ENCODE results near the gene MAPK8.

The MAPK8 gene

DNA sequence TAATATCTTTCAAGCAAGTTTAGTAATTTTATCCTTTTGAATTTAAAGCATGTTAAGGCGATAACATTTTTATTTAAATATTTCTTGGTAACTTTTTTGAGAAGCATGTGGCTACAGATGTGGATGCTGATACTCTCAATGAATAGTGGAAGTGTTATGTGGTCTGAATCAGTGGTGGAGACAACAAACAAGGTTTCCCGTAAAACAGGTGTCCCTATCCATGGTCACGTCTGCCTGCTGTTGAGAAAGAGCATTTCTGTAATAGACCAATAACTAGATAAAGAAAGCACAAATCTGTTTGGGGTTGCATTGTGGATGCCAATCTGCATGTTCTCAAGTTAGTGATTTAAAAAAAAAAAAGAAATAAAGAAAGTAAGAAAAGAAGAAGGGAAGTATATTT, 13.9 kb upstream of the MAPK8 start:
- no peak for TF ChIP-seq CTCF (IDR thresholded peaks at IDR 0.05; ENCODE audit: insufficient read depth, low read length)
- TF ChIP-seq SPI1 (IDR thresholded peaks at IDR 0.05; ENCODE audit: borderline replicate concordance, low read depth) = no peak
- no peak for TF ChIP-seq POLR2AphosphoS5 (IDR thresholded peaks at IDR 0.05; ENCODE audit: low read depth)
- TF ChIP-seq GABPA (IDR thresholded peaks at IDR 0.05; ENCODE audit: low read depth) = no peak
- TF ChIP-seq REST (IDR thresholded peaks at IDR 0.05; ENCODE audit: insufficient replicate concordance, low read depth) = no peak
- DNase-seq (ENCODE audit: low read depth in 1 of 2, low spot score in 1 of 2) = no peak
- Histone ChIP-seq H3K4me3 (replicated peaks; ENCODE audit: insufficient read depth, low read length) (no peak overlapping the region), H3K27ac (replicated peaks) (no peak overlapping the region), H3K27me3 (ENCODE audit: insufficient read depth, poor library complexity, severe bottlenecking) (no peaks in the 10 kb centered on the region)

- Histone ChIP-seq H3K27ac (replicated peaks) (no peak overlapping the region), H3K27me3 (ENCODE audit: insufficient read depth, poor library complexity, severe bottlenecking) (no peaks in the 10 kb centered on the region), H3K4me3 (replicated peaks; ENCODE audit: insufficient read depth, low read length) (no peak overlapping the region)
- no peak for TF ChIP-seq REST (IDR thresholded peaks at IDR 0.05; ENCODE audit: insufficient replicate concordance, low read depth)
- TF ChIP-seq CTCF (IDR thresholded peaks at IDR 0.05; ENCODE audit: insufficient read depth, low read length) = no peak
- DNase-seq (ENCODE audit: low read depth in 1 of 2, low spot score in 1 of 2) = no peak
Observed at GRCh38 chr10:48294431-48294830, 12.0 kb upstream of the MAPK8 start.

DNA sequence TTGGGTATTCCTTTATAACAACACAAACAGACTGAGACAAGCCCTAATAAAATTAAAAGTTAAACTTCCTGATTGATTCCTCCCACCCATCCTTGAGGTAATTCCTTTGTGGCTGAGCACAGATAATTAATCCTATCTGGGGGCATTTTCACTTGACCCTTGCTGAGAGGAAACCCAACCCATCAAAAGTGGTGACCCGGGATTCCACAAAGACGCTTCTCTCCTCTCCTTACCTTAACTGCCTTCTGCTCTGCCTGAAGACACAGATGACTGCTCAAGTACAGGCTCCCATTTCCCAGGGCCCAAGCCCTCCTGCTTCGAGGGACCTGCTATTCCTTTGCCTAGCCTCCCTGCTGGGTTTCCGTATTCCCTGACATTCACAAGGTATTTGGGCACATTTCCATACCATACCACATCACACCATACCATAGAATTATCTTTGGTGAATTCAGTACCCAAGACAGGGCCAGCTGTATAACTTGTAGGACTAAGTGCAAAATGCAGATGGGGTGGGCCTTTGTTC, 9.8 kb upstream of the MAPK8 start:
- Histone ChIP-seq H3K27me3 (ENCODE audit: insufficient read depth, poor library complexity, severe bottlenecking) (no peaks in the 10 kb centered on the region), H3K27ac (replicated peaks) (no peak overlapping the region), H3K4me3 (replicated peaks; ENCODE audit: insufficient read depth, low read length) (no peak overlapping the region)
- TF ChIP-seq POLR2AphosphoS5 (IDR thresholded peaks at IDR 0.05; ENCODE audit: low read depth) (no peak), REST (IDR thresholded peaks at IDR 0.05; ENCODE audit: insufficient replicate concordance, low read depth) (no peak), CTCF (IDR thresholded peaks at IDR 0.05; ENCODE audit: insufficient read depth, low read length) (no peak), SPI1 (IDR thresholded peaks at IDR 0.05; ENCODE audit: borderline replicate concordance, low read depth) (no peak), GABPA (IDR thresholded peaks at IDR 0.05; ENCODE audit: low read depth) (no peak)
- DNase-seq (ENCODE audit: low read depth in 1 of 2, low spot score in 1 of 2) = no peak
